ENCODE results near the gene HP1BP3.
"Not testable (repeated sequence)": the region's sequence is repeated elsewhere in the genome, so short reads cannot be mapped to it uniquely, and the experiment has no call there.

Gene HP1BP3

GRCh38 chr1:20787029-20787839 is at the start of gene HP1BP3:
Gene HP1BP3, minus strand, starts transcription at chr1:20787307. Its CDS starts 6,867 bp downstream, at chr1:20780440.
- DNase-seq (ENCODE audit: low read depth), result peak; percentile 84

- DNase-seq (ENCODE audit: low read depth), result no peak
Observed at GRCh38 chr1:20836230-20836629, 49.1 kb upstream of the HP1BP3 start.

GRCh38 chr1:20834780-20835179 is 47.7 kb upstream of the HP1BP3 start:
- no peak for DNase-seq (ENCODE audit: low read depth)

GRCh38 chr1:20834192-20834591 is 47.1 kb upstream of the HP1BP3 start:
- no peak for DNase-seq (ENCODE audit: low read depth)

GRCh38 chr1:20830378-20830777 is 43.3 kb upstream of the HP1BP3 start:
- no peak for DNase-seq (ENCODE audit: low read depth)

- no peak for DNase-seq (ENCODE audit: low read depth)
Observed at GRCh38 chr1:20829946-20830345, 42.8 kb upstream of the HP1BP3 start.

- no peak for DNase-seq (ENCODE audit: low read depth)
Observed at GRCh38 chr1:20829531-20829930, 42.4 kb upstream of the HP1BP3 start.

GRCh38 chr1:20823845-20824244 is 36.7 kb upstream of the HP1BP3 start:
- DNase-seq (ENCODE audit: low read depth), result no peak

GRCh38 chr1:20821466-20821865 is 34.4 kb upstream of the HP1BP3 start:
- no peak for DNase-seq (ENCODE audit: low read depth)

- DNase-seq (ENCODE audit: low read depth), result no peak
Observed at GRCh38 chr1:20819818-20820217, 32.7 kb upstream of the HP1BP3 start.

- no peak for DNase-seq (ENCODE audit: low read depth)
Observed at GRCh38 chr1:20814534-20814871, 27.4 kb upstream of the HP1BP3 start.

- no peak for DNase-seq (ENCODE audit: low read depth)
Observed at GRCh38 chr1:20811916-20812315, 24.8 kb upstream of the HP1BP3 start.

- DNase-seq (ENCODE audit: low read depth), result no peak
Observed at GRCh38 chr1:20793236-20793635, 6.1 kb upstream of the HP1BP3 start.

- no peak for DNase-seq (ENCODE audit: low read depth)
Observed at GRCh38 chr1:20792196-20792595, 5.1 kb upstream of the HP1BP3 start.

- no peak for DNase-seq (ENCODE audit: low read depth)
Observed at GRCh38 chr1:20790785-20791184, 3.7 kb upstream of the HP1BP3 start.

- DNase-seq (ENCODE audit: low read depth), result not testable (repeated sequence)
Observed at GRCh38 chr1:20789598-20789997, 2.5 kb upstream of the HP1BP3 start.

GRCh38 chr1:20787840-20788795 is 1.0 kb upstream of the HP1BP3 start:
- no peak for DNase-seq (ENCODE audit: low read depth)

GRCh38 chr1:20786253-20787028 is 666 bp downstream of the HP1BP3 start:
- peak; percentile 98 for DNase-seq (ENCODE audit: low read depth)

GRCh38 chr1:20785907-20786252 is 1.2 kb downstream of the HP1BP3 start:
- no peak for DNase-seq (ENCODE audit: low read depth)

GRCh38 chr1:20775700-20776099 is 11.4 kb downstream of the HP1BP3 start:
- no peak for DNase-seq (ENCODE audit: low read depth)

- no peak for DNase-seq (ENCODE audit: low read depth)
Observed at GRCh38 chr1:20771780-20772179, 15.3 kb downstream of the HP1BP3 start.

- no peak for DNase-seq (ENCODE audit: low read depth)
Observed at GRCh38 chr1:20770314-20771087, 16.6 kb downstream of the HP1BP3 start.
